HTR-8/SVneo (cell line): ENCODE data around the gene TMEM72.

ENCODE experiments used
- DNase-seq: peaks from one replicate; pipeline ENCODE4 v3.0.0; 2011; ENCODE audit warnings: low spot score, mixed read lengths; ENCODE audit not compliant: insufficient read length
- FAIRE-seq: peaks from 2 replicates; lab custom pipeline; 2011; peaks lifted over from hg19 to GRCh38; lab: Jason Lieb, UNC

TMEM72 gene

DNA sequence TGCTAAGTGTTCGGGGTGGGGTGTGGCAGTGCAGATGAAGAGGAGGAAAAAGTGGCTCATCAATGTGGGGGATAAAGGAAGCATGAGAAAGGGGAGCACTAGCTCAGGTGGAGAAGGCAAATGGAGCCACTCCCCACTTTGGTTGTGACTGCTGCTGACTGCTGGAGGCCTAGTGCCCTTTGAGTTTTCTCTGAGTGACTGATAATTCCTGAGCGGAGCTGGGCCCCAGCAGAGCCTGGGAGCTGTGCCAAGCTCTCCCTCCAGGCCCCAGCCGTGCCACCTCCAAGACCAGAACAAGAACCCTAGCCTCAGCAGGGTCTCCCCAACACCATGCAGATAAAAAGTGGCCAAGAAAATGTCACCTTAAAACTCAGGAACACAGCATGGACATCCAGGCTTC, 38.8 kb downstream of the TMEM72 start:
- no peak for DNase-seq
- FAIRE-seq, result no peak

DNA sequence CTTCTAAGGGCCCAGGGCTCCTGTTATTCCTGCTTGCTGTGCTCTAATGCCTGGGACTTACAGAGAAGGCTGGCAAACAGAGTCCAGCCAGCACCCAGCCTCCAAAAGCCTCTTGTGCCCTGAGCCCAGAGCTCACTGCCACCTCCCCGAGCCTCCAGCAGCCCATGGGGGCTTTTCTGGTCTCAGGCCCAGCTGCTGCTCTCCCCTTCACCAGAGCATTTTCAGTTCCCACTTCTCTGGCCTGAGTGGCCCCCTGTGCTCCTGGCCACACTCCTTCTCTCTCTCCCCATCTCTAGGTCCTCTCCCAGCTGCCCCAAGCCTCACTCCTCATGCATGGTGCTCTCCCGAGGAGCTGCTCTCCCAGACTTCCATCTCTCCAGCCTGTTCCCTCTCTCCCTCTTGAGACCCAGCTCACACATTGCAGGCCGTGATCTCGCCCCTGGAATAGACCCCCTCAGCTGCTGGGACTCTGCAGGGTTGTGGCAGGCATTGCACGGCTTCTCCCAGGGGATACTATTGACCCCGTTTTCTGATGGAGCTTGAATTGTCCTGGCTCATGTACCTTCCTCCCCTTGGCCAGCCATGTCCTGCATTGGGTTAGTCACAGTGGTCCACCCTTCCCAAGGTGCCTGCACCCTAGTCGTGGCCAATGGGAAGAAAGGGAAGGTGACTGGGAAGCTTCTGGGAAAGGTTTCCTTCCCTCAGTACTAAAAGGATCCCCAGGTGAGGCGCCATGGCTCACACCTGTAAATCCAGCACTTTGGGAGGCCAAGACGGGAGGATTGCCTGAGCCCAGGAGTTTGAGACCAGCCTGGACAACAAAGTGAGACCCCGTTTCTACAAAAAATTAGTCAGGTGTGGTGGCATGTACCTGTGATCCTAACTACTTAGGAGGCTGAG, 39.4 kb downstream of the TMEM72 start:
- DNase-seq (no peak), FAIRE-seq (no peak)

DNA sequence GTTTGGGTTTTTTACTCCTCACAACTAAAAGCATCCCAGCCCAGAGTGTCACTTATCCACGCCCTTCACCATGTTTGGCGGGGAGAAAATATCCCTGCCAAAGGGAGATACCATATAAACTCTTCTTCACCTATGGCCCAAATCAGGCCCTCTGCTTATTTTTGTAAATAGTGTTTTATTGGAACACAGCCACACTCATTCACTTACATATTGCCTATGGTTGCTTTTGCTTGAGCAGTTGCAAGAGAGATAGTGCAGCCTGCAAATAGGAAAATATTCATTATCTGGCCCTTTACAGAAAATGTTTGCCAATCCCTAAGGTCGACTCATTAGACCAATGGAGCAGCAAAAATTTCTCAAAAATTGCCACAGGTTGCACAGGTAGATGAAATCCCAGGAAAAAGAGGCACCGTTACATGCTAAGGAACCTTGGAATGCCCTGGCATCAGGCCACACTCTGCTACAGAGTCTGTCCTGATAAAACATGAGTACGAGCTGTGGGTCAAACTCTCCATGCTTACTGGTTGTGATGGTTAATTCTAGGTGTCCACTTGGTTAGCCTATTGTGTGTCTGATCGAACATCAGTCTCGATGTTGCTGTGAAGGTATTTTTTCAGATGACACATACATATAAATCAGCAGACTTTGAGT, 40.6 kb downstream of the TMEM72 start:
- no peak for FAIRE-seq

DNA sequence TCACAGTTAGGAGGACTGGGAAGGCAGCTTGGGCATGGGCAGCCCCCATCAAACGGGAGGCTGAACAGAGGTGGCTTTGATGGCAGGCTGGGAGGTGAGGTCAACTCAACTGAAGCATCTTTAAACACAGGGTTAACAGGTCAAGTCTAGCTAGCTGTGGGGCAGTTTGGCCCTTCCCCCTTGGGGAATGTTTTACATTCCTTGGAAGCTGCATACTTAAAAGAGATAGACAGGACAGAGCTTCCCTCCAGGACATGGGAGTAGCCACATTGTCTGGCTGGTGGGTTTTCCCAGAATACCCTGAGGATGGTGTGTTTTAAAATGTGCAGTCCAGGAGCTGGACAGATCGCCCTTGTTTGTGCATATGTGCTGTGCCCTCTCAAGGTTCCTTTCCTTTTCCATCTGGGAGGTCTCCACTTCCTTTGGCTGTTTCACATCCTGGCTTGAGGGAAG, 41.7 kb downstream of the TMEM72 start:
- no peak for FAIRE-seq
- no peak for DNase-seq

More for the DNA sequence above, 40.6 kb downstream of the TMEM72 start:
- no peak for DNase-seq

DNA sequence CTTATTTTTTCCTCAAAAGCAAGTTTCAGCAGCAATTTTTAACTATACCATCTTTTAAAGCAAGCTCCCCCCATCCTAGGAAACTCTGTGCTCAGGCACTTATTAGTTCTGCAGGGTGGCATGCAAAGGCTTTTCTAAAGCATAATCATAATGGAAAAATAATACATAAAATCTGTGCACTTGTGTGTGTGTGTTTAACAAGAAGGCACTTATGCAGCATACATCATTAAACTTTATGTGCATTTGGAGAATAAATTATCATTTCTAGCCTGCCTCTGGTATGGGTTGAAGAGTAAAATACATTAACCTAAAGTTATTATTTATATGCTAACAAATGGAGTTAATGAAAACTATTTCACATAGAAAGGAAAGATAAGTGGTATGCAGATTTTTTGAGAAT, 42.9 kb downstream of the TMEM72 start:
- DNase-seq (no peak), FAIRE-seq (no peak)

DNA sequence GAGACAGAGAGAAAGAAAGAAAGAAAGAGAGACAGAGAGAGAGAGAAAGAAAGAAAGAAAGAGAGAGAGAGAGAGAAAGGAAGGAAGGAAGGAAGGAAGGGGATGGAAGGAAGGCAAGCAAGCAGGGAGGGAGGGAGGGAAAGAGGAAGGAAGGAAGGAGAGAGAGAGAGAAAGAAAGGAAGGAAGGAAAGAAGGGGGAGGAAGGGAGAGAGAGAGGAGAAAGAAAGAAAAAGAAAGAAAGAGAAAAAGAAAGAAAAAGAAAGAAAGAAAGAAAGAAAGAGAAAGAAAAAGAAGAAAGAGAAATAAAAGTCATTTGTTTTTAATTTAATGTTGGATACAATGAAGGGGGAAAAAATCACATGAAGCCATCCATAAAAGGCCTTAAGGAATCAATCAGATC, 43.8 kb downstream of the TMEM72 start:
- DNase-seq (no peak), FAIRE-seq (no peak)

DNA sequence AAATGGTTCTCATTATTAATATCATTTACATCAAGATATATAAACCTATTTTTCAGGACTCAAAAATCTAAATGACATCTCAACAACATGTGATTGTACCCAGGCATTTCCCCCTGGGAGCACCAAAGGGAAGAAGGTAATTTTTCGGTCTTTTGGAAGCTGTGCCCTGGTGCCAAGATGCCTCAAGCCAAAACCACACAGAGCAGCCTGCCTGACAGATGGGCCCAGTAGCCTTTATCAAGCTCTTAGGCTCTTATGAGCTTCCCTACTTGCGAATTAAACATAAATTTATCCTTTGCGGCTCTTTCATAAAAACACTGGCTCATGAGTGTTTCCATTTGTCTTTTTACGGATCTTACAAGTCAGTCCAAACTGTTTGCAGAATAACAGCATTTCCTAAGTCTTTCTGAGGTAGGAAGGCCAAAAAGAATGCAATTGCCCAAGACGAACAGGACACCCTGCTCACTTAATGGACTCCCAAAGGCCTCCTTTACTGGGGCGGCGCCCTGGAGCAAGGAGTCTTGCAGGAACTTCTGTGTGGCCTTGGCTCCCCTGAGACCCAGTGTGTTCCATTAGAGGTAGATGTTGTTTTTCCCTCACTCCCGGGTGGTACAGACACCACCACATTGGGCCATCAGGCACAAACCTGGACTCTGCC, 44.4 kb downstream of the TMEM72 start:
- DNase-seq (no peak), FAIRE-seq (no peak)

DNA sequence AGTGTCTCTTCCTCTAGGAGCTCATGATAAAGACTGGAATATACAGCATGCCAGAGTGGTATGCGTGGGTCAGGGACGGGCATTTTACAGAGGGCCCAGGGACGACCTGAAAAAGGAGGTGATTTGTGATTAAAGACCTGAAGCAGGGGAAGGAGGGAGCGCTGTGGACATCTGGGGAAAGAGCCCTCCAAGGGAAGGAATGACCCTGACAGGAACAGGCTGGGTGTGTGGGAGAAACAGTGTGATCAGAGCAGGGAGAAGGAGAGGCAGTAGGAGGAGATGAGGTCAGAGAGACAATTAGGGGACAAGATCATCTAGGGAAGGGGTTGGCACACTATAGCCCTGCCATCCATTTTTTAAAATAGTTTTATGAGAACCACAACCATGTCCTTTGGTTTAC, 45.1 kb downstream of the TMEM72 start:
- no peak for FAIRE-seq
- no peak for DNase-seq

DNA sequence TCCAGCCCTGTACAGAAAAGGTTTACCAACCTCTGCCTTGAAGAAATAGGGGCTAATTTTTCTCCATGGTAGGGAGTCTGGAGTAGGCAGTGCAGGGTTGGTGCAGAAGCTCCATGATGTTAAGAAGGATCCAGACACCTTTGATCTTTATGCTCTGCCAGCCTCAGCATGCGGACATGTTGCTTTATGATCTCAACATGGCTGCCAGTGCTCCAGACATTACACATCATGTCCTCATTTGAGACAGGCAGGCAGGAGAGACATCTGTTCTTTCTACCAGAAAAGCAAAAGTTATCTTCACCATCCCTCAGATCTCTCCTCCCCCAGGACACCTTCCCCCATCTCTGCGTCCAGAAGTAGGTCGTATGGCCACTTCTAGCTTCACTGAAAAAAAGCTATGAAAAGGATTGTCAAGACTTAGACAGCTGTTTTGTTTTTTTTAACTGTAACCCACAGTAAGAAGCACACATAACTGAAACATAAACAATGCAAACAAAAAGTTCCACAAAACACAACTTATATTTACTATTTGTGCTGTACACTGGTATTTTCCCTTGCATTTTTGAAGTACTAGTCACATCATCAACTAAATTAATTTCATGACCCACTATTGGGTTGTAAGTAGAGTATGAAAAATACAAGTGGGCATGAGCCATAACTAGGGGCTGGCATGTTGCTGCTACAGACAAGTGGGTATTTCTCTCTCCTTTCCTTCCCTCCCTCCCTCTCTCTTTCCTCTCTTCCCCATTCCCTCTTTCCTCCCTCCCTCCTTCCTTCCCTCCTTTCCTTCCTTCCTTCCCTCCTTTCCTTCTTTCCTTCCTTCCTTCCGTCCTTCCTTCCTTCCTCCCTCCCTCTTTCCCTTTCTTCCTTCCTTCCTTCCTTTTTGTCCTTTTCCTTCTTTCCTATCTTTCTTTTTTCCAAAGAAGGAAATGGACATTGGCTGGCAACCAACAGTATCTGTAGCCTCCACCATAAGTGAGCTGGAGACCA, 45.9 kb downstream of the TMEM72 start:
- DNase-seq, result no peak
- no peak for FAIRE-seq

DNA sequence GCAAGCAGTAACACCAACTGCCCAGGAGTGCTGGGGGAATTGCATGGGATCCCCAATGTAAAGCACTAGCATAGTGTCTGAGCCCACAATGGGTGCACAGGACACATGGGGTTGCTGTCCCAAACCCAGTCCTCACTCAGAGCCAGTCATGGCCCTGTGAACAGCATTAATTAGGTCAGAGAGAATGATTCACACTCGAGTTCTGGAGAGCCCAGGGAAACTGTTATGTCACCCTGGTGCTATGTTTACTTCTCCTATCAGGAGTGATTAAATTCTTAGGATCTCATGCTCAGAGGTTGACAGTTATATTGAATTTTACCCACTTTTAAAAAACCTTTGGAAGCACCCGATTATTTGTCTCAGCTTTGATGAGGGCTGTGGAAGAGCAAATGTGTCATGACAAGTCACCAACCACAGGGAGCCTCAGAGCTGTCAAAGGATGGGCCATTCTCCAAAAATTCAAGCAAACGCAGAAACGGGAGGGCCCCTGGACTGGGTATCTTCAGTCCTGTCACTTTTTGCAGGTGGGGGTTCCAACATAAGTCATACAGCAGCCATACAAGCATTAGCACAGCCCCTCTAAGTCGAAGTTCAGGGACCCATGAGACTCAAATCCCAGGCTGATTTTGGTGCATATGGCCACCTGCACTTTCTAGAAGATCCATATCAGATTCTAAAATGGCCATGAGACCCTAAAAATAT, 47.2 kb downstream of the TMEM72 start:
- FAIRE-seq, result no peak

DNA sequence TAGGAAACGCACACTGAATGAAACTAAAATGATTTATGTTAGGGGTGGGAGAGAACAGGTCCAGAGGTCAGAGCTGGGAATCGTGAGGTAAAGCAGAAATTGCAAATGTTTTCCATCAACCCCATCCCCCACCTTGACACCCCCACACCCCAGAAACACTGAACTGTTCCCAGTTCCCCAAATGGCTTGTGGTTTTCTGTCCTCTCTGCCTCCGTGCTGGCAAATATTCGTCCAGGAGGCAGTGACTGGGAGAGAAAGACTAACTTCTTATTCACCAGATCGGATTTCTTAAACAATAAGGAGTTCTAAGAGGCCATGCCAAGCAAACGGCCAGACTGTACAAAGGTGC, 47.7 kb downstream of the TMEM72 start:
- no peak for DNase-seq
- FAIRE-seq, result no peak

More for the DNA sequence above, 47.2 kb downstream of the TMEM72 start:
- no peak for DNase-seq

DNA sequence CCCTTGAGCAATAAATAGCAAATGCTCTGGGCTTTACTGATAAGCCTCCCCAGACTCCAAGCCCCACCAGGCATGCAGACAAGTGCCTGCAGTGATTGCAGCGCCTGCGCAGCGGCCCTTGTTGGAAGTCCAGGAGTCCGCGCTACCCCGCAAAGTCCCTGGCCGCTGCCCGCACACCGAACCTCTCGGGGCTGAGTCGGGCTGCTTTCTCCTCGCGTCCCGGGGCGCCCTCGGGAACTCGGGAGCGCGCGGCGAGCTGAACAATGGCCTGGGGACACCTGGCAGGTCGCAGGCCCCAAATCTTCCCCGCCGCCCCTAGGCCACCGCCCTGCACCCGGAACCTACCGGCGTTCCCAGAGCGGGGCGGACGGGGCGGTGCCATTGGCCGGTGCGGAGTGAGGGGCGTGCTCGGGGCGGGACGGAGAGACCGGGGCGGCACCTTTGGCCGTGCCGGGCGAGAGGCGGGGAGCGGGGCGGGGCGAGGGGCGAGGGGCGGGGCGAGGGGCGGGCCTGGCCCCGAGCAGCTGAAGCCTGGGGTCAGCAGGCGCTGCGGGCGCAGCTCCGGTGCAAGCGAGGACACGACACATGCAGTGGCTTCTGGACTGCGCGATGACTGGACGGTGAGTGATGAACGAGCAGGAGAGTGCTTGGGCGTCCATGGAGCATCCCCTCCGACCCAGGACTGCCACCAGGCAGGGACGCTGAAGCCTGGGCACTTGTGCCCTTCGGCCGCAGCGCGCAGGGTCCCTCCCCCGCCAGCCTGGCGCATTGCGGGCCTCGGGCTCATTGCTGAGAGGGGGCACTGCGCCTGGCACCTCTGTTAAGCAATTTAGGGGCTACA, 48.3 kb downstream of the TMEM72 start, which contains the start of gene RASSF4:
Gene RASSF4, plus strand, starts transcription at position 556 of the 841 bp plus-strand sequence. CDS start 10,401 bp downstream, outside the sequence.
- peak; percentile 33 for FAIRE-seq
- DNase-seq, result peak; percentile 93

DNA sequence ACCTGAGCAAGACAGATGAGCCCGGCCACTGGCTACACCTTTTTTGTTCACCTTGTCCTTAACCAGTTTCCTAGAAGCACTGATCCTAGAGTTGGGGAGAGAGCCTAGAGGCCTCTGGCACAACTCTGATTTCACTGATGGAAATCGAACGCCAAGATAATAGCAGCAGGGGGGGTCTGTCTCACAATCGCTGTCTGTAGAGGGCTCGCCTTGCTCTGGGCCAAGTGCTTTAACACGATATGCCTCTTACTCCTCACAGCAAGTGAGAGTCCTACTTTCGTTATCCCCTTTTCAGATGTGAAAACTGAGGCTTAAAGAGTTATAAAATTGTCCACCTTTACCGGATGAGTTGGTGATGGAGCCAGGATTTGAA, 48.9 kb downstream of the TMEM72 start:
- DNase-seq (no peak), FAIRE-seq (no peak)

DNA sequence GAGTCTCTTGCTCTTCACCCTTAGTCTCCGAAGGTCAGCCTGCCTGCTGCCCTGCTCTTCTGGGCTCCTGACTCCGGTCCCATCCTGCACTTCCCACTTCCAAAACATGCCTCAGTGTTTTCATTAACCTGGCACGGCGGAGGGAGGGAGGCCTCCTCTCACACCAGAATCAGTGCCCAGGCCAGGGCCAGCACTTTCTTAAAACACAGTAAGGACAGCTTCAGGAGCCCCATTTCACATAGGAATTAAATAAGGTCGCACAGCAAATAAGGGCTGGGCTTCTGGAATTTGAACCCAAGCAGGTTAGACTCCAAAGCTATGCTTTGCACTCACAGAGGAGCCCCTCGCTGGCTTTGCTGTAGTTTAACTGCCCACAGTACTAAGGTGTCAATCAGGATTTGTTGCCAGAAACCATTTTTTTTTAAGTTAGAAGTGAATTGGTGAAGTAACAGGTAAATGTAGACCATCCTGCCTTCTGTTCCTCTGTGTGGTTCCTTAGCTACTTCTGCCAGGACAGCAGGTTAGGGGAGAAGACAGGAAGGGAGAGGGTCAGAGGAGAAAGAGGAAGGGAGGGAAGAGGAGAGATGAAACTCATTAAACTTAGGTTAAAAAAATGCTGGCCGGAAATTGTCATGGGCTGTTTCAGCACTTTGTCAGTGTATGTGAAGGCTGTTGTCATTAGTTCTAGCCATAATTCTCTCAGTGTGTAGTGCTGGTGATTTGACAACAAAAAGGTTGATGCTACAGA, 49.5 kb downstream of the TMEM72 start:
- DNase-seq (no peak), FAIRE-seq (no peak)

DNA sequence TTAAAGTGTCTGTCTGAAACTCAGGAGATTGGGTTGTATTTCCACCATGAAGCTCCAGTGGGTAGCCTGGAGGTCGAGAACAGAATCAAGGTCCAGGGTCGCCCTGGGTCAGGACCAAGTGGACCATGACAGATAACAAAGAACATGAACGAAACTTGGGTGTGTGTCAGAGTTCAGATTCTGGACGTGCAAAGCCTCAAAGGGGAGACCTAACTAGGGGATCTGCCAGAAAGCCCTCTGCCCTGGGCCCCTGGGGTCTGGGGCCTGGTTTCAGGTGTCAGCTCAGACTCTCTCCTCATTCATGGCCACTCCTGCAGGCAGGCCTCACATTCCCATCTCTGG, 50.1 kb downstream of the TMEM72 start:
- no peak for FAIRE-seq
- DNase-seq, result no peak

DNA sequence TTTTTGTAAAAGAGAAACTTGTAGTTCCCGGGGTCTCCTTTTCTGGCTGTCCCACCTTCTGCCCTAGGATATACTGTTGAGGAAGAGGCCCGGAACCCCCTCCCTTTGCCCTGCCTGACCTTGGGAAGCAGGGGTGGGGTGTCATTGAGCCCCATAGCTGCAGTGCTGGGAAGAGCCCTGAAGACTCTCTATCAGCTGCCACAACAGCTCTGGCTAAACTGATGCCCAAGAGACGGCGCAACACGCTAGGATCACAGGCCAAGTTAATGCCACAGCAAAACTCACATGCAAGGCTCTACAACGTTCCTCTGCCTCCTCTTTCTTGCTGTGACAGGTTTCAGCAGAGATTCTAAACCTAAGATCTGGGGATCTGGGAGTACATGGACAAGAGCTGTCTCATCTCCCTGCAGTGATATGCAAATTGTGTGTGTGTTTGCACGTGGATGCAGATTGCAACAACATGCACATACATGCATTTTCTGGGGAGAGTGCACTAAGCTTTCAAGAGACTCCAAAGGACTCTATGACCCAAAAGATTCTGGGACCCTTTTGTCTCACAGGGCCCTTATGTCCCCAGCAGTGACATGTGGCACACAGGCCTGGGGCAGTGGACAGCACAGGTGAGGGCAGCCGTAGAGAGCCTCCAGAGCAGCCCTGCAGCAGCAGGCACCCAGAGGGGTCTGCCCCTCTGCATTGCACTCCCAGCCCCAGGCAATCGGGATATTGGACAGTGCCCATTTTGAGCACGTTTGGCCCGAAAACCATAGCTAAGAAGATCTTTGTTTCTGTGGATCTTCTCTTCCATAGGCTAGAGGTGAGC, 51.0 kb downstream of the TMEM72 start:
- DNase-seq (no peak), FAIRE-seq (no peak)
